NB4 (cell line): ENCODE data around the gene DCAF6.

Experiments used
- CTCF ChIP-seq: IDR thresholded peaks from one replicate; pipeline ENCODE4 v1.5.1; 2012; ENCODE audit warnings: low read depth, low read length
- MAX ChIP-seq: IDR thresholded peaks from 2 replicates; pipeline ENCODE4 v1.6.1; 2011; ENCODE audit warnings: low read depth, low read length

GRCh38 chr1:167974698-167975097 is 38.2 kb downstream of the DCAF6 start:
- no peak for TF ChIP-seq CTCF
- TF ChIP-seq MAX: no peak
